NCI-H1417 (cell line): Measurements from ENCODE around the gene NPDC1.

Source experiments
- DNase-seq, 3 experiments: peaks; one replicate each; lab custom pipeline; 2025; lab: John Stamatoyannopoulos, UW

NPDC1 gene, protein sequence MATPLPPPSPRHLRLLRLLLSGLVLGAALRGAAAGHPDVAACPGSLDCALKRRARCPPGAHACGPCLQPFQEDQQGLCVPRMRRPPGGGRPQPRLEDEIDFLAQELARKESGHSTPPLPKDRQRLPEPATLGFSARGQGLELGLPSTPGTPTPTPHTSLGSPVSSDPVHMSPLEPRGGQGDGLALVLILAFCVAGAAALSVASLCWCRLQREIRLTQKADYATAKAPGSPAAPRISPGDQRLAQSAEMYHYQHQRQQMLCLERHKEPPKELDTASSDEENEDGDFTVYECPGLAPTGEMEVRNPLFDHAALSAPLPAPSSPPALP

DNA sequence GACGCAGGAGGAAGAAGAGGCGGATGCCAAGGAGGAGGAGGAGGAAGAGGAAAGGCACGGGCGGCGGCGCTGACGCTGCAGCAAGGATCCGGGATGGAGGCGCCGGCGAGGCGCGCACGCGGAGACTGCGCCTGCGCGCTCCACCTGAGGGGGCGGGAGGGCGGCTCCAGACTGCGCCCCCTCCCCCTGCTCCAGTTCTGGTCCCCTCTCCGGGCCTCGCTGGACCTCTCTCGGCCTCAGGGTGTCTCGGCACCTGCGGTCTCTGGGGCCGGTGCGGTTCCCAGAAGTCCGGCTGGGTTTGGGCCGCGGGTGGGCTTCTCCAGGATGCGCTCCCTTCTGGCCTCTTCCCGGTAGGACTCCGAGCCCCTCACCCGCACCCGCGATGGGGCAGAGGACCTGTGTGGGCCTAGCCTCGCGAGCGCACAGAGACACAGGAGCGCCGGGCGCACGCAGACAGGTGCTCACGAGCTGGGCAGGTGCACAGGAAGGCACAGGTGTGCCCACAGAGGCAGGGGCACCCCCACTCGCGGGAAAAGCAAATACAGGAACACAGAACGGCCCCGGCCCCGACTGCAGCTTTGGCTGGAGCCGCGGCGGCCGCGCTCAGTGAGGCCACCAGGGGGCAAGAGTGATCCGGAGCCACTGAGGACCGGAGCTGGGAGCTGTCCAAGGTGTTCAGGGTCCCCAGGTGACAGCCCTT is at the start of gene NPDC1:
NPDC1 (minus strand) TSS at position 90 of the 700 bp plus-strand sequence. CDS start 188 bp downstream, outside the sequence.
- peak; percentile 64 to 97 (median 95) for DNase-seq

DNA sequence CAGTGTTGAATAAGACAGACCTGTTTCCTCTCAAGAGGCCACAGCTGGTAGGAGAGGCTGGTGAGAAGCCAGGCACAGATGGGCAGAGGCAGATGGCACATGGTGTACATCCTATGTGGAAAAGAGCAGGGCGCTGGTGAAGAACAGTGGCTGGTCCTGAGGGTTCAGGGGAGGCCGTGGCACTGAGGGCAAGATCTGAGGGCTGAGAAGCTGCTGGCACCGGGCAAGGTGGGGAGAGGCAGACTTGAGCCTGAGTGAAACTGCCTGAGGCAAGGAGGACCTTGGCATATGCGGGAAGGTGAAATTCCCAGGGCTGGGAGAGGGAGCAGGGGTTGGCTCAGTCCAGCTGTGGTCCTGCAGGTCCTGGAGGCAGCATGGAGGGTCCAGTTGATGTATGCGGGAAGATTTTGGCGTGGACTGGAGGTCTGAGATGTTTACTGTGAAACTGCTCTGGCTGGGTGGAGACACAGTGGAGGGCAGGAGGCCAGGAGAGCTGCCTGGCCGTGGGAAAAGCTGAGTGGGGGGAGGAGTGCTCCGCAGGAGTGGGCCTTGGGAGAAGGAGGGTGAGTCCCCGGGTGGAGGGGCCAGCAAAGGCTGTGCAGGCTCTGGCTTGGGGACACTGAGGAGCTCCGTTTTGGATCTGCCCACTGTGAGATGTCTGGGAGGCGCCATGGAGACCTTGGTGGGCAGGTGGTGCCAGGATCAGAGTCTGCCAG is 43.4 kb upstream of the NPDC1 start:
- no peak for DNase-seq

DNA sequence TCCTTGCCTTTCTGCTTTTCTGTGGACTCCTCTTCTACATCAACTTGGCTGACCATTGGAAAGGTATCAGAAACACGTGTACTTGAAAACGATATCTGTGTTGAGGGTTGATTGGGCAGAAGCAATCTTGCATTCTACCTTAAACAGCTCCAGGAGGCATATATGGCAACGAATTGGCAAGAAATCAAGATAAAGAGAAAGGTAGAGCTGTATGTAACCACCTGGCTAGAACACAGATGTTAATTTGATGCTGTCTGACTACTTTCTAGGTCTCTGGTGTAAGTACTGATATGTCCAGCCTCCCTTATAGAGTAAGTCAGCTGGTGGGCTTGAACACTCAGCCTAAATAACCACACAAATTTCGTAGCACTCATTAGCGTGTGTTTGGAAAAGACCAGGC is 42.1 kb upstream of the NPDC1 start:
- DNase-seq = no peak

DNA sequence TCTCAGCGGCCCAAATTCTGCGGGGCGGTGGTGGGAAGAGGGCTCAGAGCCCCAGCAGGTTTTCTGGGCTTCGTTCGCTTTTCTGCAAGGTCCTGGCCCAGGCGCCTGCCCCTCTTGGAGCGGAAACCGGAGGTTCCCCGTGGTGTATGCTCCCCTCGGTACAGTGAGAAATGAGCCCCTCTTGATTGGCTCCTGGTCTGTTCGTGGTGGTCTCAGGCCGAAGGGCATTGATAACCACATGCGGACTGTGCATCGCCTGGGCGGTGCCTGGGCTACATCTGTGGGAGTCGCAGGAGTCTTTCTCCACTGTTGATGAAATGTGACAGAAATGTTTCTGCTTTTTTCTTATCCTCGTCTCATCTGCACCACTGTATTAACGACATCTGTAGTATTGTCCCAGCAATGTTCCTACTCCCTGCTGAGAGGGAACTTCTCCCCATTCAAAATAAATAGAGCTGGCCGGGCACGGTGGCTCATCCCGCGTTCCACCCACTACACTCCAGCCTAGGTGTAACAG is 41.5 kb upstream of the NPDC1 start:
- no peak for DNase-seq

- peak; percentile 96 to 100 (median 99) for DNase-seq
Measured at GRCh38 chr9:137086531-137087408, 40.8 kb upstream of the NPDC1 start, which contains the start of gene MAN1B1. Gene MAN1B1, plus strand, starts transcription at chr9:137086985. Its CDS starts 15 bp downstream, at chr9:137087000.

- DNase-seq = peak in 2 of 3 experiments; percentile 0 to 77
Measured at GRCh38 chr9:137085920-137086530, 40.0 kb upstream of the NPDC1 start.

DNA sequence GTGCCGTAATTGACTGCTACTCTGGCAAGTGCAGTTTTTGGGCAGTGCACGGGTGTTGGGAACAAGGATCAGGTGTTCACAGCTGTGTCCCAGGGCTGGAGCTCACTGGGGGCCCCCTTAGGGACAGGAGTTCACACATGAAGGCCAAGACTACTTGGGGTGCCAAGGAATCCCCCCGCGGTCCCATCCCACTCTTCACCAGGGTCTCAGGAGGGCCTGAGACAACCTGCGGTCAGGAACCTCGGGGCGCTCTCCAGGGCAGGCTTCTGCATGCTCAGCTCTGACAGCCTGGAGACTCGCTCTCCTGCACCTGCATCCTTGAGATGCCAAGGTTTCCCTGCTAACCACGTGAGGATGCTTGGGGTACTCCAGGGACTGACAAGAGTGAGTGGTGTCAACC is 38.5 kb upstream of the NPDC1 start:
- peak in 1 of 3 experiments; percentile 26 for DNase-seq

- no peak for DNase-seq
Measured at GRCh38 chr9:137083394-137084004, 37.5 kb upstream of the NPDC1 start.

- no peak for DNase-seq
Measured at GRCh38 chr9:137082925-137083290, 36.9 kb upstream of the NPDC1 start.

GRCh38 chr9:137082222-137082924 is 36.4 kb upstream of the NPDC1 start:
- no peak for DNase-seq

GRCh38 chr9:137080260-137081122 is 34.5 kb upstream of the NPDC1 start:
- no peak for DNase-seq

- peak in 1 of 3 experiments; percentile 67 for DNase-seq
Measured at GRCh38 chr9:137079401-137079787, 33.4 kb upstream of the NPDC1 start.

- peak; percentile 69 to 80 (median 75) for DNase-seq
Measured at GRCh38 chr9:137078701-137079400, 32.9 kb upstream of the NPDC1 start.

DNA sequence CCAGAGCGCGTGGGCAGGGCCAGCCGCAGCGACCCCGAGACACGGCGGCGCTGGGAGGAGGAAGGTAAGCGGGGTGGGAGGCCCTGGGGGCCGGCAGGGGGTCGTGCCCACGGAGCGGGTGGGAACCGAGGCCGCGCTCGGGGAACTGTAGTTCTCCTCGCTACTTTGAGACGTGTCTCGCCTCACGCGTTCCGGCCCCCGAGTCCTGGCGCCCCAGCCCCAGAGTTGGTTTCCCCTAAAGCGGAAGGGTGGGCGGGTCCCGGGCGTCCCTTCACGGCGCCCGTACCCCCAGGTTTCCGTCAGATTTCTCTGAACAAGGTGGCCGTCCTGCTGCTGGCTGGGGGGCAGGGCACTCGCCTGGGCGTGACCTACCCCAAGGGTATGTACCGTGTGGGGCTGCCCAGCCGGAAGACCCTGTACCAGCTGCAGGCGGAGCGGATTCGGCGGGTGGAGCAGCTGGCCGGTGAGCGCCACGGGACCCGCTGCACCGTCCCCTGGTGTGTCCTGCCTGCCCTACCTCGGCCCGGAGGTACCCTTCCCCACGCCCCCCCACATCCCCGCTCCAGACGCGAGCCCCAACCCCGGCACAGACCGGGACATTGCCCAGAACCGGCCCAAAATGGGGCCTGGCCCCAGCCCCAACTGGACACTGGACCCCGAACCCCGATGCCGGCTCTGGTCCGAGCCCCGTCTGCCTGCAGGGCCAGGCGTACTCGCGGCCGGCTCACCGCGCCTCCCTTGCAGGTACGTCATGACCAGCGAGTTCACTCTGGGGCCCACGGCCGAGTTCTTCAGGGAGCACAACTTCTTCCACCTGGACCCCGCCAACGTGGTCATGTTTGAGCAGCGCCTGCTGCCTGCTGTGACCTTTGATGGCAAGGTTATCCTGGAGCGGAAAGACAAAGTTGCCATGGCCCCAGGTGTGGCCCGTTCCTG is 32.0 kb upstream of the NPDC1 start:
- DNase-seq = no peak

- peak; percentile 11 to 53 (median 38) for DNase-seq
Measured at GRCh38 chr9:137077010-137077747, 31.2 kb upstream of the NPDC1 start, which contains the start of gene UAP1L1. Gene UAP1L1, plus strand, starts transcription at chr9:137077517. Its CDS starts 16 bp downstream, at chr9:137077533.

- no peak for DNase-seq
Measured at GRCh38 chr9:137076636-137077009, 30.6 kb upstream of the NPDC1 start.
